Tibial nerve (tissue), 3 donors: ENCODE measurements around the gene SEC14L5.

Experiments
- POLR2A ChIP-seq, 2 donors: fragments of 450-650 bp; IDR thresholded peaks; one replicate each; pipeline ENCODE4 v1.6.1; 2017; ENCODE audit warnings: antibody characterized with exemption in 2 of 2, mild to moderate bottlenecking in 2 of 2, moderate library complexity in 2 of 2
- TF ChIP-seq, protein P1 (sequence below), 5 experiments: fragments of 200-600 bp in 3 of 5; fragments of 450-650 bp in 2 of 5; sonication (generic) in 3 of 5; IDR thresholded peaks; one replicate each; pipeline ENCODE4 v1.5.1; 2016 to 2019; ENCODE audit warnings: antibody characterized with exemption in 5 of 5, mild to moderate bottlenecking in 3 of 5, moderate library complexity in 2 of 5

- TF ChIP-seq, protein P1, sequence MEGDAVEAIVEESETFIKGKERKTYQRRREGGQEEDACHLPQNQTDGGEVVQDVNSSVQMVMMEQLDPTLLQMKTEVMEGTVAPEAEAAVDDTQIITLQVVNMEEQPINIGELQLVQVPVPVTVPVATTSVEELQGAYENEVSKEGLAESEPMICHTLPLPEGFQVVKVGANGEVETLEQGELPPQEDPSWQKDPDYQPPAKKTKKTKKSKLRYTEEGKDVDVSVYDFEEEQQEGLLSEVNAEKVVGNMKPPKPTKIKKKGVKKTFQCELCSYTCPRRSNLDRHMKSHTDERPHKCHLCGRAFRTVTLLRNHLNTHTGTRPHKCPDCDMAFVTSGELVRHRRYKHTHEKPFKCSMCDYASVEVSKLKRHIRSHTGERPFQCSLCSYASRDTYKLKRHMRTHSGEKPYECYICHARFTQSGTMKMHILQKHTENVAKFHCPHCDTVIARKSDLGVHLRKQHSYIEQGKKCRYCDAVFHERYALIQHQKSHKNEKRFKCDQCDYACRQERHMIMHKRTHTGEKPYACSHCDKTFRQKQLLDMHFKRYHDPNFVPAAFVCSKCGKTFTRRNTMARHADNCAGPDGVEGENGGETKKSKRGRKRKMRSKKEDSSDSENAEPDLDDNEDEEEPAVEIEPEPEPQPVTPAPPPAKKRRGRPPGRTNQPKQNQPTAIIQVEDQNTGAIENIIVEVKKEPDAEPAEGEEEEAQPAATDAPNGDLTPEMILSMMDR (IDR thresholded peaks at IDR 0.05): no peak
- TF ChIP-seq POLR2A (IDR thresholded peaks at IDR 0.05): no peak
Observed at GRCh38 chr16:5044011-5044540, 85.9 kb downstream of the SEC14L5 start.
